Tibial artery (tissue), 4 donors: ENCODE results near the gene SLC22A14.
"Not testable (repeated sequence)": the region's sequence is repeated elsewhere in the genome, so short reads cannot be mapped to it uniquely, and the experiment has no call there.

Source experiments
- DNase-seq, 2 donors: peaks; one replicate each; pipeline ENCODE4 v3.0.0-alpha.2; 2019
- H3K27ac ChIP-seq, 2 donors: fragments of 200-600 bp; sonication (generic) in 1 of 2; 1 replicate in 1 of 2; 2 replicates in 1 of 2; pipeline ENCODE4 v1.5.1; 2018 to 2019; ENCODE audit warnings: mild to moderate bottlenecking in 1 of 2
- H3K27me3 ChIP-seq, 2 donors: fragments of 200-600 bp; sonication (generic) in 1 of 2; one replicate each; pipeline versions ENCODE4 v1.5.1 to v1.6.0; 2016 to 2019
- H3K36me3 ChIP-seq, 3 donors: fragments of 200-600 bp; sonication (generic) in 2 of 3; one replicate each; pipeline ENCODE4 v1.5.1; 2016 to 2019; ENCODE audit warnings: mild to moderate bottlenecking in 2 of 3
- H3K4me1 ChIP-seq, 4 donors: fragments of 200-600 bp; sonication (generic) in 2 of 4; 1 replicate in 3 of 4; 2 replicates in 1 of 4; pipeline ENCODE4 v1.5.1; 2016 to 2019
- H3K4me3 ChIP-seq, 2 donors: fragments of 200-600 bp; sonication (generic) in 1 of 2; 1 replicate in 1 of 2; 2 replicates in 1 of 2; pipeline ENCODE4 v1.5.1; 2018 to 2019; ENCODE audit warnings: mild to moderate bottlenecking in 2 of 2
- H3K9me3 ChIP-seq, 3 donors: fragments of 200-600 bp; sonication (generic) in 1 of 3; one replicate each; pipeline ENCODE4 v1.5.1; 2016 to 2019
- CTCF ChIP-seq, 2 experiments: fragments of 200-600 bp in 1 of 2; fragments of 450-650 bp in 1 of 2; IDR thresholded peaks; one replicate each; pipeline ENCODE4 v1.5.1; 2017 to 2019; ENCODE audit warnings: antibody characterized with exemption in 2 of 2, mild to moderate bottlenecking in 1 of 2, moderate library complexity in 1 of 2
- intact Hi-C: fragments of 100-400 bp; cut with DNase I; formaldehyde crosslinking; loops from one replicate; pipeline ENCODE4 v1.15.0; 2023; ENCODE audit warnings: low total_unique reads

The SLC22A14 gene

GRCh38 chr3:38281895-38282686, at the start of gene SLC22A14:
SLC22A14 (plus strand) TSS chr3:38282294; CDS start chr3:38306027, 23,733 bp downstream.
- intact Hi-C loops: no loop called here
- Histone ChIP-seq H3K36me3 (peaks cover 0 to 6% (median 3%) of the 10 kb centered on the region in 3 donors), H3K27me3 (no peaks in the 10 kb centered on the region), H3K27ac (no peak within 1 kb of the TSS), H3K4me1 (no peaks in the 10 kb centered on the region), H3K9me3 (no peaks in the 10 kb centered on the region), H3K4me3 (no peak within 1 kb of the TSS)
- no peak for DNase-seq
- TF ChIP-seq CTCF (IDR thresholded peaks at IDR 0.05): no peak

GRCh38 chr3:38232701-38233100, 49.4 kb upstream of the SLC22A14 start:
- H3K9me3 ChIP-seq: peaks cover 0 to 4% (median 0%) of the 10 kb centered on the region in 3 donors
- no peaks in the 10 kb centered on the region for H3K27me3 ChIP-seq
- no peak for TF ChIP-seq CTCF (IDR thresholded peaks at IDR 0.05)
- H3K4me1 ChIP-seq: peaks cover 0 to 14% (median 4%) of the 10 kb centered on the region in 4 donors
- no peak overlapping the region for H3K27ac ChIP-seq
- intact Hi-C loops: no loop called here
- no peak overlapping the region for H3K4me3 ChIP-seq
- peaks cover 27 to 44% (median 39%) of the 10 kb centered on the region in 3 donors for H3K36me3 ChIP-seq
- no peak for DNase-seq

GRCh38 chr3:38235466-38235865, 46.6 kb upstream of the SLC22A14 start:
- H3K27ac ChIP-seq: no peak overlapping the region
- intact Hi-C loops: no loop called here

GRCh38 chr3:38238416-38239008, 43.6 kb upstream of the SLC22A14 start:
- no peak overlapping the region for H3K4me3 ChIP-seq
- no peak for TF ChIP-seq CTCF (IDR thresholded peaks at IDR 0.05)
- peaks cover 35 to 52% (median 51%) of the 10 kb centered on the region in 3 donors for H3K36me3 ChIP-seq
- intact Hi-C loops: no loop called here
- no peak for DNase-seq
- H3K27me3 ChIP-seq: no peaks in the 10 kb centered on the region
- no peaks in the 10 kb centered on the region for H3K4me1 ChIP-seq
- H3K9me3 ChIP-seq: peaks cover 0 to 13% (median 7%) of the 10 kb centered on the region in 3 donors
- no peak overlapping the region for H3K27ac ChIP-seq

More at GRCh38 chr3:38235466-38235865, 46.6 kb upstream of the SLC22A14 start:
- no peak for DNase-seq
- TF ChIP-seq CTCF (IDR thresholded peaks at IDR 0.05): no peak
- Histone ChIP-seq H3K27me3 (no peaks in the 10 kb centered on the region), H3K4me3 (no peak overlapping the region), H3K36me3 (peaks cover 35 to 66% (median 60%) of the 10 kb centered on the region in 3 donors), H3K4me1 (no peaks in the 10 kb centered on the region), H3K9me3 (peaks cover 0 to 13% (median 7%) of the 10 kb centered on the region in 3 donors)

- H3K4me3 ChIP-seq, H3K27ac ChIP-seq, intact Hi-C loops, H3K27me3 ChIP-seq, H3K4me1 ChIP-seq, H3K9me3 ChIP-seq, DNase-seq: not testable (repeated sequence)
- H3K36me3 ChIP-seq: peaks cover 32 to 59% (median 43%) of the 10 kb centered on the region in 3 donors
Observed at GRCh38 chr3:38242812-38243211, 39.3 kb upstream of the SLC22A14 start.

- H3K27ac ChIP-seq: no peak overlapping the region
- intact Hi-C loops: no loop called here
- H3K4me3 ChIP-seq: no peak overlapping the region
- H3K4me1 ChIP-seq: peaks cover 0 to 8% (median 0%) of the 10 kb centered on the region in 4 donors
- H3K27me3 ChIP-seq: no peaks in the 10 kb centered on the region
- no peak for TF ChIP-seq CTCF (IDR thresholded peaks at IDR 0.05)
- no peak for DNase-seq
- H3K36me3 ChIP-seq: peaks cover 31 to 46% (median 33%) of the 10 kb centered on the region in 3 donors
- no peaks in the 10 kb centered on the region for H3K9me3 ChIP-seq
Observed at GRCh38 chr3:38245930-38246329, 36.2 kb upstream of the SLC22A14 start.
